Fibroblast of lung (primary cell): ENCODE measurements around the gene ADGRA3.

Experiments
- EZH2 ChIP-seq: IDR thresholded peaks from 2 replicates; pipeline ENCODE4 v1.5.1; 2012; ENCODE audit warnings: low read length, control low read depth, mild to moderate bottlenecking; ENCODE audit errors: missing control alignments
- TF ChIP-seq, protein P1 (sequence below), 2 donors: IDR thresholded peaks in 1 of 2; conservative IDR thresholded peaks in 1 of 2; 1 replicate in 1 of 2; 2 replicates in 1 of 2; pipeline ENCODE4 v1.5.1; 2011 to 2012; ENCODE audit warnings: low read length in 2 of 2, control low read depth in 1 of 2, inconsistent platforms in 1 of 2, low read depth in 1 of 2, mild to moderate bottlenecking in 1 of 2

DNA sequence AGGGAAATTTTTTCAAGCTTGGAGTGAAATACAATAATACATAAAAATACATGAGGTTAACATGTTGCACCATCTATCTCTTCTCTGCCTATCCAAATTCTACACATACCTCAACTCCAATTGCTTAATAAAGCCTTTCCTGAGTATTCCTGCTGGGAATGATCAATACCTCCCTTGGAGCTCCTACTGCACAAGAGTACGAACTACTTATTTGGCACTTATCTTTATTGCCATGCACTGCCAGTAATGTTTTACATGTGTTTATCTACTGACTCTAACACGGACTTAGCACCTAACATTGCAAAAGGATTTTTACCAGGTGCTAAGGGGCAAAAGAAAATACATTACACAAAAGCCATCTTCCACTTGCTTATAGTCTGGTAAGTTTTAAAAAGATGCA, 80.2 kb downstream of the ADGRA3 start:
- TF ChIP-seq, protein P1, sequence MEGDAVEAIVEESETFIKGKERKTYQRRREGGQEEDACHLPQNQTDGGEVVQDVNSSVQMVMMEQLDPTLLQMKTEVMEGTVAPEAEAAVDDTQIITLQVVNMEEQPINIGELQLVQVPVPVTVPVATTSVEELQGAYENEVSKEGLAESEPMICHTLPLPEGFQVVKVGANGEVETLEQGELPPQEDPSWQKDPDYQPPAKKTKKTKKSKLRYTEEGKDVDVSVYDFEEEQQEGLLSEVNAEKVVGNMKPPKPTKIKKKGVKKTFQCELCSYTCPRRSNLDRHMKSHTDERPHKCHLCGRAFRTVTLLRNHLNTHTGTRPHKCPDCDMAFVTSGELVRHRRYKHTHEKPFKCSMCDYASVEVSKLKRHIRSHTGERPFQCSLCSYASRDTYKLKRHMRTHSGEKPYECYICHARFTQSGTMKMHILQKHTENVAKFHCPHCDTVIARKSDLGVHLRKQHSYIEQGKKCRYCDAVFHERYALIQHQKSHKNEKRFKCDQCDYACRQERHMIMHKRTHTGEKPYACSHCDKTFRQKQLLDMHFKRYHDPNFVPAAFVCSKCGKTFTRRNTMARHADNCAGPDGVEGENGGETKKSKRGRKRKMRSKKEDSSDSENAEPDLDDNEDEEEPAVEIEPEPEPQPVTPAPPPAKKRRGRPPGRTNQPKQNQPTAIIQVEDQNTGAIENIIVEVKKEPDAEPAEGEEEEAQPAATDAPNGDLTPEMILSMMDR (conservative IDR thresholded peaks at IDR 0.05 in 1 of 2, IDR thresholded peaks at IDR 0.05 in 1 of 2; ENCODE audit: low read depth in 1 of 2, low read length in 2 of 2), result no peak
- no peak for TF ChIP-seq EZH2
